ENCODE data around the gene SNORC. TPM values are rescaled to one million over a fixed set of nuclear protein-coding genes. Genes with fewer than 3 reads are reported as not detected.

Gene SNORC
- total RNA-seq, 1 donor from 2014 or later: 2.8 TPM

DNA sequence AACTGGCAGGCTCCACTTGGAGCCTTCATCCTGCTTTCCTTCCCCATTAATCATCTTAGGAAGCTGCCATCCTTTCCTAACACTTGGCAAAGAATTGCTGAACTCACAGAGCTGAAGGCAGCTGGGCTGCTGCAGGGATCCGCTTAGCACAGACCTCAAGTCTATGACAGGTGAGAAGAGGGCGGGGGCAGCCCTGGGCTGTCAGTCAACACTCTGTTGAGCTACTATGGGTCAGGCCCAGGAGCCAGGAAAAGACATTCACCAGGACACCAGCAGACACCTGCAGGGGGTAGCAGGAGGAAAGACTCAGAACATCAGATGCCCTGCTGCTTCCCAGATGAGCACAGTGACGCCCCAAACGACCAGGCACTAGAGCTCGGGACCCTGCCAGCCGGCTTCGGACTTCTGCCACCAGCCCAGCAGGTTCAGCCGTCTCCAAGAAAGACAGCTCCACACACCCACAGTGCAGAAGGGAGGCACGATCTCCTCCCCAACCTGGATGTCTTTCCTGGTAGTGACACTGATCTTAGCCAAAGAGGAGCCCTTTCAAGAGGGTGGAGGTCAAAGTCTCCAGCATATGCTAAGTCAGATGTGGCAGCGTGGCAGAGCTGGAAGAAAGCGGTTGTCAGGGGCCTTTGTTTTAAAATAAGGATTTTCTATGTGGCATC, 55.2 kb downstream of the SNORC start:
- H3K27me3 Mint-ChIP-seq: peaks cover 62% of the 10 kb centered on the region
- H3K4me3 Mint-ChIP-seq (ENCODE audit: low read depth): no peak overlapping the region
- peaks cover 9% of the 10 kb centered on the region for H3K4me1 Mint-ChIP-seq (ENCODE audit: low read depth)
- H3K27ac Mint-ChIP-seq: no peak overlapping the region
- no peaks in the 10 kb centered on the region for H3K36me3 Mint-ChIP-seq (ENCODE audit: insufficient read depth)
- H3K9me3 Mint-ChIP-seq (ENCODE audit: low read depth): no peaks in the 10 kb centered on the region
- no peak for DNase-seq (ENCODE audit: low spot score, unreplicated experiment)
- TF ChIP-seq, protein P1, sequence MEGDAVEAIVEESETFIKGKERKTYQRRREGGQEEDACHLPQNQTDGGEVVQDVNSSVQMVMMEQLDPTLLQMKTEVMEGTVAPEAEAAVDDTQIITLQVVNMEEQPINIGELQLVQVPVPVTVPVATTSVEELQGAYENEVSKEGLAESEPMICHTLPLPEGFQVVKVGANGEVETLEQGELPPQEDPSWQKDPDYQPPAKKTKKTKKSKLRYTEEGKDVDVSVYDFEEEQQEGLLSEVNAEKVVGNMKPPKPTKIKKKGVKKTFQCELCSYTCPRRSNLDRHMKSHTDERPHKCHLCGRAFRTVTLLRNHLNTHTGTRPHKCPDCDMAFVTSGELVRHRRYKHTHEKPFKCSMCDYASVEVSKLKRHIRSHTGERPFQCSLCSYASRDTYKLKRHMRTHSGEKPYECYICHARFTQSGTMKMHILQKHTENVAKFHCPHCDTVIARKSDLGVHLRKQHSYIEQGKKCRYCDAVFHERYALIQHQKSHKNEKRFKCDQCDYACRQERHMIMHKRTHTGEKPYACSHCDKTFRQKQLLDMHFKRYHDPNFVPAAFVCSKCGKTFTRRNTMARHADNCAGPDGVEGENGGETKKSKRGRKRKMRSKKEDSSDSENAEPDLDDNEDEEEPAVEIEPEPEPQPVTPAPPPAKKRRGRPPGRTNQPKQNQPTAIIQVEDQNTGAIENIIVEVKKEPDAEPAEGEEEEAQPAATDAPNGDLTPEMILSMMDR (IDR thresholded peaks at IDR 0.05; ENCODE audit: unreplicated experiment): no peak

DNA sequence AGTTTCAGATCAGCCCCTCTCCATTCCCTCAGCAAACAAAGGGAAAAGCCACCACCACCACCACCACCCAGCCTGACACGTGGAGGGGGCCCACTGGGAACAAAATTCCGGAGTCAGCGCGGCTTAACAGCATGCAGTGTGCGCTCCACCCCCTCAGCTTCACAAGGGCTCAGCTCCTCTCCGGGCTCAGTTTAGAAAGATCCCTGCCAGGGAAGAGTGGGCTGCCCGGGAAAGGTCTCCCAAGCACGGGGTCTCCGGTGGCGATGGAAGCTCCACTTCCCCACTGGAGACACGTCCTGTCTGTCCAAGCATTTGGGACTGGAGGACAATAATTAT, 55.7 kb downstream of the SNORC start:
- H3K27me3 Mint-ChIP-seq: peaks cover 62% of the 10 kb centered on the region
- H3K4me3 Mint-ChIP-seq (ENCODE audit: low read depth): no peak overlapping the region
- peaks cover 9% of the 10 kb centered on the region for H3K4me1 Mint-ChIP-seq (ENCODE audit: low read depth)
- no peak for DNase-seq (ENCODE audit: low spot score, unreplicated experiment)
- H3K9me3 Mint-ChIP-seq (ENCODE audit: low read depth): no peaks in the 10 kb centered on the region
- H3K36me3 Mint-ChIP-seq (ENCODE audit: insufficient read depth): no peaks in the 10 kb centered on the region
- TF ChIP-seq, protein P1 (IDR thresholded peaks at IDR 0.05; ENCODE audit: unreplicated experiment): no peak
- no peak overlapping the region for H3K27ac Mint-ChIP-seq

DNA sequence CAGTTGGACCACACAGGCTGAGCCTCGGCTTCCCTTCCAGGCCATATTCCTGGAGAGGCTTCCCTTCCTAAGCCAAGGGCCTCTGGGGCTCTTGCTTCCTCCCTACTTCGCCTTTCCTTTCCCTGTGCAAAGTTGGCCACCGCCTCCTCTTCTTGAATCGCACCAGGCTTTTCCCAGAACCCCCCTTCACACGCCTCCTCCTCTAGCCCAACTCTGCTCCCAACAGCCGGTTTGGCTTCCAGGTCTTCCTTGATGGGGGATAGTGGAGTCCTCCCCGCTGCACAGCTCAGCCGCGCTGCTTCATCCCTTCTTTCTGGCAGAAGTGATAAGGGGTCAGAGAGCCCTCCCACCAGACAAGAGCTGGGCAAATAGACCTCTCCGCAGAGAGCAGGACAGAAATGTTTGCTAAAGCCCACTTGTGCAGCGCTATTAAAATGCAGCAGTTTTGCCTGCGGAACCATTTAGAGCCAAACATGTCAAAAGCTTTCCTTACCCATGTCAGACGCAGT, 56.4 kb downstream of the SNORC start:
- Mint-ChIP-seq H3K9me3 (ENCODE audit: low read depth) (no peaks in the 10 kb centered on the region), H3K4me1 (ENCODE audit: low read depth) (peaks cover 9% of the 10 kb centered on the region), H3K4me3 (ENCODE audit: low read depth) (peak overlapping the region; percentile 69), H3K36me3 (ENCODE audit: insufficient read depth) (no peaks in the 10 kb centered on the region), H3K27ac (no peak overlapping the region), H3K27me3 (peaks cover 68% of the 10 kb centered on the region)
- DNase-seq (ENCODE audit: low spot score, unreplicated experiment): no peak
- TF ChIP-seq, protein P1 (IDR thresholded peaks at IDR 0.05; ENCODE audit: unreplicated experiment): no peak

DNA sequence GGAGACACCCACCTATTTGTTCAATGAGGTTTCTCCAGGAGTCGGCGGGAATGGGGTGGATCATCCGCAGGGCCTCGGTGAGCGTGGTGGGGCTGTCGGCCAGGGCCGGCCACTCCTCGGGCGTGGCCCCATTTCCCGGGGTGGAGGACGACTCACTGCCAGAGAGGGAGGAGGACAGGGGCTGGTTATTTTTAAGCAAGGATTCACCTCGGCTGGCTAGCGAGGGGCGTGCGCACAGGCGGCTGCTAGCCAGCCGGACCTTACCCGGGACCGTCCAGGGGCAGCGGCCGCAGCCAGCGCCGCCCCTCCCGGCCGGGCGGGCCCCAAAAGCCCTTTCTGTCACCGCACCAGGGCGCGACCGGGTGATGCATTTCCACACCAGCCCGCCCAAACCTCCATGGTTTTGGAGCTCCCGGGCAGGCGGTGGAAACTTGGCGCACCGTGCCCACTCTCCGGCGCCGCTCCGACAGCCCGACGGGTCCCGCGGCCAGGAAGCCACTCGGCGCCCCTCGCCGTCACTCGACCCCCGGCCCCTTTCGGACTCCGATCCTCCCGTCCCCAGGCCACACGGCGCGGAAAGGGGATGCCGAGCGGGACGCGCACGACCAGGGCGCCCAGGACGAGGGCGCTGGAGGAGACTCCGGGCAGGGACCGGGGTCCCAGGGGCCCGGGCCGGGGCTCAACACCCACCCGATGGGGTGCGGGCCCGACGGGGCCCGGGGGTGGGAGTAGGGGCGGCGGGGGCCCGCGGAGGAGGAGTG, 57.1 kb downstream of the SNORC start:
- Mint-ChIP-seq H3K9me3 (ENCODE audit: low read depth) (no peaks in the 10 kb centered on the region), H3K4me3 (ENCODE audit: low read depth) (peak overlapping the region; percentile 69), H3K27me3 (peaks cover 66% of the 10 kb centered on the region), H3K36me3 (ENCODE audit: insufficient read depth) (no peaks in the 10 kb centered on the region), H3K27ac (no peak overlapping the region), H3K4me1 (ENCODE audit: low read depth) (peaks cover 9% of the 10 kb centered on the region)
- TF ChIP-seq, protein P1 (IDR thresholded peaks at IDR 0.05; ENCODE audit: unreplicated experiment): no peak
- DNase-seq (ENCODE audit: low spot score, unreplicated experiment): no peak

DNA sequence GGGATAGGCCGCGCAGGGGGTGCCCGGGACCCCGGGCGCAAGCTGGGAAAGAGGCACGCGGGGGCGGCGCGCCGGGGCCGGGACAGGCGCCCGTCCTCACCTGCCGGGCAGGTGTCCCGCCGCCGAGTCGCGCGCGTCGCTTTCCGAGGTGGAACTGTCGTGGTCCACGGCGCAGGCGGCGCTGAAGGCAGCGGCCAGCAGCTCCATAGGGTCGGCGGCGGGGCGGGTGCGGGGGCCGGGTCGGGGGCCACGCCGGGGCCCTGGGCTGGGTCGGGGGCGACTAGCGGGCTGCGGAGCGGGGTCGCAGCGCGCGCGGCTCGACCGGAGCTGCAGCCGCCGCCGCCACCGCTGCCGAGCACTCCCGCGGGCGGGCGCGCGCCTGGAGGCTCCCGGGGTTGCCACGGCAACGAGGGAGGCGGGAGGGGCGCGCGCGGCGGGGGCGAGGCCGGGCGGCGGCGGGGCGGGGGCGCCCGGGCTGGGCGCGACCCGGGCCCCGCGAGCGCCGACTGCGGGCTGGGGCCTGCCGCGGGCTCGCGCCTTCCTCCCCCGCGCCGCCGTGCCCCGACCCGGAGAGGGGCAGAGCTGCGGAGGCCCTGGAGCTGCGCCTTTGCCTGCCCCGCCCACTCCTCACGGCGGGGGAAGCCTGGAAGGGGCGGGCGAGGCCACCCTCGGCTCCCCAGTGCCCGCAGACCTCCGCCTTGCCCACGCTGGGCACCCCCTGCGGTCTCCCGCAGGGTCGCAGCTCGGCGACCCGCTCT, 57.9 kb downstream of the SNORC start:
- Mint-ChIP-seq H3K4me3 (ENCODE audit: low read depth) (peak overlapping the region; percentile 63), H3K27me3 (peaks cover 66% of the 10 kb centered on the region), H3K27ac (no peak overlapping the region), H3K9me3 (ENCODE audit: low read depth) (no peaks in the 10 kb centered on the region), H3K4me1 (ENCODE audit: low read depth) (peaks cover 9% of the 10 kb centered on the region), H3K36me3 (ENCODE audit: insufficient read depth) (no peaks in the 10 kb centered on the region)
- peak; percentile 30 for DNase-seq (ENCODE audit: low spot score, unreplicated experiment)
- TF ChIP-seq, protein P1 (IDR thresholded peaks at IDR 0.05; ENCODE audit: unreplicated experiment): no peak

Measured in progenitor cell of endocrine pancreas (in vitro differentiated cells).